Adrenal gland (tissue), 12 donors: Measurements from ENCODE around the gene ETV6. TPM values are rescaled to one million over a fixed set of nuclear protein-coding genes. Genes with fewer than 3 reads are reported as not detected.

Experiments
- DNase-seq, 7 donors: peaks; one replicate each; pipeline ENCODE4 v3.0.0-alpha.2; 2019 to 2020
- H3K27ac ChIP-seq, 5 donors: fragments of 200-600 bp; sonication (generic) in 4 of 5; 1 replicate in 3 of 5; 2 replicates in 2 of 5; pipeline versions ENCODE4 v1.5.1 to v1.8.0; 2016 to 2020; ENCODE audit warnings: mild to moderate bottlenecking in 1 of 5
- H3K27me3 ChIP-seq: fragments of 200-600 bp; 2 replicates; pipeline ENCODE4 v1.8.0; 2021
- H3K36me3 ChIP-seq, 2 donors: fragments of 200-600 bp; replicated peaks in 1 of 2; 1 replicate in 1 of 2; 2 replicates in 1 of 2; pipeline versions ENCODE4 v1.5.1 to v1.8.0; 2018 to 2022
- H3K4me1 ChIP-seq, 2 donors: fragments of 200-600 bp; replicated peaks in 1 of 2; 1 replicate in 1 of 2; 2 replicates in 1 of 2; pipeline versions ENCODE4 v1.5.1 to v1.8.0; 2018 to 2021
- H3K4me3 ChIP-seq, 4 donors: fragments of 200-600 bp; sonication (generic) in 3 of 4; one replicate each; pipeline ENCODE4 v1.5.1; 2016 to 2018
- H3K9me3 ChIP-seq, 3 donors: fragments of 200-600 bp; sonication (generic) in 1 of 3; replicated peaks in 1 of 3; 1 replicate in 2 of 3; 2 replicates in 1 of 3; pipeline versions ENCODE4 v1.5.1 to v1.8.0; 2016 to 2021
- CTCF ChIP-seq, 6 experiments: fragments of 450-650 bp in 4 of 6; fragments of 200-600 bp in 2 of 6; sonication (generic) in 1 of 6; IDR thresholded peaks; 1 replicate in 5 of 6; 2 replicates in 1 of 6; pipeline versions ENCODE4 v1.5.1 to v1.8.0; 2016 to 2021; ENCODE audit warnings: antibody characterized with exemption in 6 of 6, mild to moderate bottlenecking in 2 of 6, moderate library complexity in 1 of 6
- POLR2A ChIP-seq, 2 donors: fragments of 450-650 bp; IDR thresholded peaks; one replicate each; pipeline ENCODE4 v1.6.1; 2017; ENCODE audit warnings: antibody characterized with exemption in 2 of 2, mild to moderate bottlenecking in 2 of 2, moderate library complexity in 1 of 2
- WGBS, 4 donors: extraction: QIAGEN DNeasy Blood & Tissue Kit in 2 of 4; methylation state at CpG; one replicate each; pipeline versions ENCODE4 v1.1.5 to v1.1.7; 2013 to 2017; 5-methylcytosine and 5-hydroxymethylcytosine counted together
- intact Hi-C, 2 donors: fragments of 100-400 bp; cut with DNase I; formaldehyde crosslinking; loops; one replicate each; pipeline versions ENCODE4 v1.14.1 to v1.15.0; 2022 to 2023
- polyA plus RNA-seq, 3 donors: library from polyadenylated mRNA; stranded (reverse); fragments of 200-250 nt in 2 of 3; fragments of 350-450 nt in 1 of 3; fragmentation: Illumina TruSeq in 1 of 3; extraction: RNeasy Lipid Tissue Mini Kit (QIAGEN cat#74804) in 1 of 3; gene quantifications; one replicate each; pipeline ENCODE4 v1.2.3, GENCODE V29; 2013 to 2014
- total RNA-seq, 9 donors: library from RNA; depleted of rRNA in 4 of 9; stranded (reverse); fragments of >200 nt in 4 of 9; fragments of 120-200 nt in 1 of 9; fragmentation: NEBNext Ultra II Directional in 1 of 9; extraction: Animal tissue kit (Norgen Biotek cat#: 25700) in 1 of 9; gene quantifications; one replicate each; pipeline versions ENCODE4 v1.1.0 to v1.2.4, GENCODE V29; 2013 to 2023
- donor health status: healthy with polysubstance abuse.
- donor health status: Bipolar disorder and iron deficiency.
- donor health status: DM: yes; HTN: yes; CAD: no.
- donor health status: DM: no; HTN: no; CAD: no.
- donor health status: DM: no; HTN: no; CAD: no.
- donor health status: DM: yes; HTN: yes; CAD: no.

The ETV6 gene
- total and polyA plus RNA-seq, 12 donors, result 9.6 to 46.6 (median 19.5) TPM

- Histone ChIP-seq H3K4me3 (no peak overlapping the region), H3K27me3 (no peaks in the 10 kb centered on the region), H3K36me3 (peaks cover 0 to 5% of the 10 kb centered on the region in 2 donors), H3K27ac (peak overlapping the region in 2 of 5 donors; percentile 2 to 41), H3K4me1 (peaks cover 36 to 47% of the 10 kb centered on the region in 2 donors), H3K9me3 (no peaks in the 10 kb centered on the region)
- no peak for DNase-seq
- TF ChIP-seq CTCF (IDR thresholded peaks at IDR 0.05) (no peak), POLR2A (IDR thresholded peaks at IDR 0.05) (no peak)
- WGBS, 4 donors, result 76 to 81% (median 80%) methylated on average over 7 of the region's 7 CpGs
- intact Hi-C loops, result no loop called here
Observed at GRCh38 chr12:11763760-11764520, 114.5 kb downstream of the ETV6 start.

- Histone ChIP-seq H3K27me3 (no peaks in the 10 kb centered on the region), H3K9me3 (no peaks in the 10 kb centered on the region), H3K27ac (peak overlapping the region in 3 of 5 donors; percentile 41 to 78 (median 43)), H3K4me3 (no peak overlapping the region), H3K4me1 (peaks cover 33 to 43% of the 10 kb centered on the region in 2 donors), H3K36me3 (peaks cover 0 to 5% of the 10 kb centered on the region in 2 donors)
- TF ChIP-seq CTCF (IDR thresholded peaks at IDR 0.05) (no peak), POLR2A (IDR thresholded peaks at IDR 0.05) (no peak)
- DNase-seq, result no peak
- intact Hi-C loops, result no loop called here
Observed at GRCh38 chr12:11764837-11765236, 115.4 kb downstream of the ETV6 start.

GRCh38 chr12:11765421-11765816 lies 115.9 kb downstream of the ETV6 start:
- intact Hi-C loops, result no loop called here
- WGBS, 4 donors, result 67 to 78% (median 70%) methylated on average over 2 of the region's 2 CpGs
- DNase-seq, result no peak
- no peak for TF ChIP-seq CTCF (IDR thresholded peaks at IDR 0.05)
- no peak for TF ChIP-seq POLR2A (IDR thresholded peaks at IDR 0.05)
- H3K27ac ChIP-seq, result peak overlapping the region in 4 of 5 donors; percentile 43 to 93 (median 65)
- H3K4me1 ChIP-seq, result peaks cover 33 to 43% of the 10 kb centered on the region in 2 donors
- H3K9me3 ChIP-seq, result no peaks in the 10 kb centered on the region
- H3K4me3 ChIP-seq, result no peak overlapping the region
- peaks cover 0 to 5% of the 10 kb centered on the region in 2 donors for H3K36me3 ChIP-seq
- H3K27me3 ChIP-seq, result no peaks in the 10 kb centered on the region

GRCh38 chr12:11765817-11766794 lies 116.6 kb downstream of the ETV6 start:
- Histone ChIP-seq H3K9me3 (no peaks in the 10 kb centered on the region), H3K4me3 (no peak overlapping the region), H3K36me3 (peaks cover 0 to 5% of the 10 kb centered on the region in 2 donors), H3K27me3 (no peaks in the 10 kb centered on the region), H3K27ac (peak overlapping the region in 4 of 5 donors; percentile 43 to 93 (median 67)), H3K4me1 (peaks cover 33 to 43% of the 10 kb centered on the region in 2 donors)
- WGBS, 4 donors, result 43 to 54% (median 48%) methylated on average over 19 of the region's 19 CpGs
- peak in 5 of 7 donors; percentile 35 to 67 (median 40) for DNase-seq
- no peak for TF ChIP-seq CTCF (IDR thresholded peaks at IDR 0.05)
- no peak for TF ChIP-seq POLR2A (IDR thresholded peaks at IDR 0.05)
- intact Hi-C loops, result no loop called here
